Gastroesophageal sphincter (tissue), 3 donors: ENCODE data around the gene CAPZA2.

Experiments used
- EP300 ChIP-seq: sonication (generic); formaldehyde crosslinking; IDR thresholded peaks from one replicate; pipeline ENCODE4 v1.6.1; 2017; ENCODE audit warnings: antibody characterized with exemption, mild to moderate bottlenecking
- POLR2A ChIP-seq, 2 donors: fragments of 450-650 bp; IDR thresholded peaks; one replicate each; pipeline ENCODE4 v1.6.1; 2017; ENCODE audit warnings: antibody characterized with exemption in 2 of 2, mild to moderate bottlenecking in 2 of 2, moderate library complexity in 1 of 2
- POLR2AphosphoS5 ChIP-seq: sonication (generic); formaldehyde crosslinking; IDR thresholded peaks from one replicate; pipeline ENCODE4 v1.6.1; 2017; ENCODE audit warnings: antibody characterized with exemption
- TF ChIP-seq, protein P1 (sequence below), 4 experiments: fragments of 200-600 bp in 2 of 4; fragments of 450-650 bp in 2 of 4; sonication (generic) in 1 of 4; IDR thresholded peaks; one replicate each; pipeline ENCODE4 v1.5.1; 2017 to 2019; ENCODE audit warnings: antibody characterized with exemption in 4 of 4, mild to moderate bottlenecking in 2 of 4, moderate library complexity in 2 of 4

DNA sequence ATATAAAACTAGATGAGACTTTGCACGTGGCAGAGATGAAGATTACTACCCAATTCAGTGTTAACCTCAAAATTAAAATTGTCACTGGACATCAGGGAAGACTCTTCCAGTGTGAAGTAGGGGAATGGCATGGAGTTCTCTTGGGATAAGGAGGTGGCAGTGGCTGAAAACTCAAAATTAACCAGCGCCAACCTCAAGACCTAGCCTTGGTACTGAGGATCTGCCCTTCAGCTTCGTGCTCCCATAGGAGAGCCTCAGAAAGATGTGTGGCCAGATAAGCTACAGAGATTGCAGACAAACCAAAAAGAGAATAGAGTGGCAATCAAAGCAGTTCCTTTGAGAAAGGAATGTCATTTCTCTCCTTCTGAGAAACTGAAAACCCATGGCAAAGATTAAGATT lies 47.3 kb upstream of the CAPZA2 start:
- TF ChIP-seq POLR2A (IDR thresholded peaks at IDR 0.05) (no peak), POLR2AphosphoS5 (no peak), EP300 (no peak)
- TF ChIP-seq, protein P1, sequence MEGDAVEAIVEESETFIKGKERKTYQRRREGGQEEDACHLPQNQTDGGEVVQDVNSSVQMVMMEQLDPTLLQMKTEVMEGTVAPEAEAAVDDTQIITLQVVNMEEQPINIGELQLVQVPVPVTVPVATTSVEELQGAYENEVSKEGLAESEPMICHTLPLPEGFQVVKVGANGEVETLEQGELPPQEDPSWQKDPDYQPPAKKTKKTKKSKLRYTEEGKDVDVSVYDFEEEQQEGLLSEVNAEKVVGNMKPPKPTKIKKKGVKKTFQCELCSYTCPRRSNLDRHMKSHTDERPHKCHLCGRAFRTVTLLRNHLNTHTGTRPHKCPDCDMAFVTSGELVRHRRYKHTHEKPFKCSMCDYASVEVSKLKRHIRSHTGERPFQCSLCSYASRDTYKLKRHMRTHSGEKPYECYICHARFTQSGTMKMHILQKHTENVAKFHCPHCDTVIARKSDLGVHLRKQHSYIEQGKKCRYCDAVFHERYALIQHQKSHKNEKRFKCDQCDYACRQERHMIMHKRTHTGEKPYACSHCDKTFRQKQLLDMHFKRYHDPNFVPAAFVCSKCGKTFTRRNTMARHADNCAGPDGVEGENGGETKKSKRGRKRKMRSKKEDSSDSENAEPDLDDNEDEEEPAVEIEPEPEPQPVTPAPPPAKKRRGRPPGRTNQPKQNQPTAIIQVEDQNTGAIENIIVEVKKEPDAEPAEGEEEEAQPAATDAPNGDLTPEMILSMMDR (IDR thresholded peaks at IDR 0.05) = no peak
